KOPT-K1 (cell line): Measurements from ENCODE around the gene NKPD1.
"Not testable (repeated sequence)": the region's sequence is repeated elsewhere in the genome, so short reads cannot be mapped to it uniquely, and the experiment has no call there.

ENCODE experiments used
- H3K27ac ChIP-seq: fragments of 200-600 bp; sonication (generic); 2 replicates; pipeline ENCODE4 v1.5.1; 2016; ENCODE audit warnings: antibody characterized with exemption, mild to moderate bottlenecking, low read depth, low read length; ENCODE audit not compliant: poor library complexity, severe bottlenecking
- H3K36me3 ChIP-seq: fragments of 200-600 bp; sonication (generic); 2 replicates; pipeline ENCODE4 v1.5.1; 2017; ENCODE audit warnings: antibody characterized with exemption, mild to moderate bottlenecking, low read length, moderate library complexity; ENCODE audit not compliant: insufficient read depth
- H3K9me3 ChIP-seq: fragments of 200-600 bp; sonication (generic); 2 replicates; pipeline ENCODE4 v1.5.1; 2017; ENCODE audit warnings: antibody characterized with exemption, low read length, mild to moderate bottlenecking; ENCODE audit not compliant: insufficient read depth, poor library complexity, severe bottlenecking

The NKPD1 gene

GRCh38 chr19:45128146-45128545, 32.6 kb downstream of the NKPD1 start:
- Histone ChIP-seq H3K9me3 (no peaks in the 10 kb centered on the region), H3K36me3 (peaks cover 4% of the 10 kb centered on the region; the same call in 1 of the 2 replicates), H3K27ac (no peak overlapping the region)

DNA sequence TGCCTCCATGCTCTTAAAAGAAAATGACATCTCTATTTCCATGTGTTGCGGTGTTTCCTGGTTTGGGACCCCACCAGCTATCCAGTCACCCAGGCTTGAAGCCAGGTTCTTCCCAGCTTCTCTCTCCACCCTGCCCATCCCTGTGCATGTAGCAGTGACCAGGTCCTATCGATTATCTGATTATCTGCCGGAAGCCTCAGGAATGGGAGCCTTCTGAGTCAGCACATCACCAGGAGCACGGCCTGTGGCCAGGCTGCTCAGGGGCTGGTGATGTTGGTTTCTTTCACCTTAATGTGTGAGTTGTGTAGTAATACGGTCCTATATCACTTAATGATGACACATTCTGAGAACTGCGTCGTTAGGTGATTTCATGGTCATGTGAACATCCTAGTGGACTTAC, 34.1 kb downstream of the NKPD1 start:
- Histone ChIP-seq H3K36me3 (peaks cover 5% of the 10 kb centered on the region; the same call in 1 of the 2 replicates), H3K9me3 (no peaks in the 10 kb centered on the region), H3K27ac (no peak overlapping the region)

DNA sequence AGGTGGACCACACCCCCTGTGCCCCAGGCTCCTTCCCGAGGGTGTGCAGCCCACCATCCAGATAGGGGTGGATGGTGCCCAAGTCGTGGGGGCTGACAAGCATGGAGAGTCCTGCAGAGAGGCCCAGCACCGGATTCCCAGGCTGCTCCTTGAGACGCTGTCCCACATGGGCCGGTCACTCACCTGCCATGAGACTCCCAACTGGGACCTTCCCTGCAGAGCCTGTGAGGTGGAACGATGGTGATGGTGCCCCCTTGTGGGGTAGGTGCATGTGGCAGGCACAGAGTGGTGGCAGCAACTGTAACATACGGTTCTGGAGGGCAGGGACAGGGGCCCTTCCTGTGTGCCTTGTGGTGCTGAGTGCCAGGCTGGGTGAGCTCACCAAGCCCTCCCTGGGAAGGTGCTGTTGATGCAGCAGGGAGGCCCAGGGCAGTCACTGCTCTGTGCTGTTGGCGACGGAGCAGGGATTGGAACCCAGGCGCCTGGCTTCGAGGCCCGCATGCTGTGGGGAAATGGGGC, 34.7 kb downstream of the NKPD1 start:
- H3K27ac ChIP-seq = no peak overlapping the region
- H3K9me3 ChIP-seq = no peaks in the 10 kb centered on the region
- peaks cover 5% of the 10 kb centered on the region; the same call in 1 of the 2 replicates for H3K36me3 ChIP-seq

GRCh38 chr19:45125360-45125759, 35.4 kb downstream of the NKPD1 start:
- Histone ChIP-seq H3K27ac (no peak overlapping the region), H3K36me3 (peaks cover 5% of the 10 kb centered on the region; the same call in 1 of the 2 replicates), H3K9me3 (no peaks in the 10 kb centered on the region)

GRCh38 chr19:45124021-45124420, 36.8 kb downstream of the NKPD1 start:
- H3K36me3 ChIP-seq = peaks cover 5% of the 10 kb centered on the region; the same call in 1 of the 2 replicates
- H3K27ac ChIP-seq = no peak overlapping the region
- no peaks in the 10 kb centered on the region for H3K9me3 ChIP-seq

DNA sequence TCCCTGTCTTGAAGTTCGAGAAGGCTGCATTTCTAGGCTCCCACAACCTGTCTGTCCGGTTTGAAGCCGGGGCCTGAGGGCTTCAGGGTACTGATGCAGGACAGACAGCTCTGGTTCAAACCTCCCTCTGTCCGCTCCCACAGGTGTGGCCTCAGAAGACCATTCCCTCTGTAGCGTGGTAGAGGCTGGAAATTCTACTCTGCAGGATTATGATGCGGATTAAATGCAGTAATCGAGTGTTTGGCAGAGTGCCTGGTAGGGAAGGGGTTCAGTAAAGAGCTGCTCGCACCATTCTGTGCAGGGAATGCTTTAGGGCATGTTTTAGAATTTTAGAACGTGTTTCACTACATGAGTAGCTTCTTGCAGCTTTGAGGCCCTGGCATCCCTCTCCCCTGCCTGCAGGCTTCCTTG, 37.3 kb downstream of the NKPD1 start:
- no peaks in the 10 kb centered on the region for H3K9me3 ChIP-seq
- H3K27ac ChIP-seq = no peak overlapping the region
- peaks cover 5% of the 10 kb centered on the region; the same call in 1 of the 2 replicates for H3K36me3 ChIP-seq

DNA sequence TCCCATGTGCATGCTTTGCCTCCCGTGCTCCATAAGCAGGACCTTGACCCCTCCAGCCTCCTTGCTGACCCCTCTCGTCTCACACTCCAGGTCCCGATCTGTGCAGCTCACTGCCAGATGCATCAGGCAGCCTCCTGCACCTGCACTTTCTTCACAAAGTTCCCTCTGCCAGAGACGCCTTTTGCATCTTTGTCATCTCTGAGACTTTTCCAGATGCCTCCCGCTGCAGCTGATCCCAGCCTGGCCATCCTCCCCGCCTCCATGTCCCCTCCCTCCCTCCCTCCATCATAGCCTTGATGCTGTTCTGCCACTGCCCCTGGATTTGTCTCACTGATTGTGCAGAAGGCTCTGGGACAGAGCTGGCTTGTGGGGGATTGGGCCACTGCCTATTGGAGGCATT, 38.0 kb downstream of the NKPD1 start:
- Histone ChIP-seq H3K36me3 (peaks cover 5% of the 10 kb centered on the region; the same call in 1 of the 2 replicates), H3K27ac (no peak overlapping the region)

GRCh38 chr19:45121827-45122345, 38.9 kb downstream of the NKPD1 start:
- H3K9me3 ChIP-seq = no peaks in the 10 kb centered on the region
- no peak overlapping the region for H3K27ac ChIP-seq

More for the DNA sequence above, 38.0 kb downstream of the NKPD1 start:
- no peaks in the 10 kb centered on the region for H3K9me3 ChIP-seq

DNA sequence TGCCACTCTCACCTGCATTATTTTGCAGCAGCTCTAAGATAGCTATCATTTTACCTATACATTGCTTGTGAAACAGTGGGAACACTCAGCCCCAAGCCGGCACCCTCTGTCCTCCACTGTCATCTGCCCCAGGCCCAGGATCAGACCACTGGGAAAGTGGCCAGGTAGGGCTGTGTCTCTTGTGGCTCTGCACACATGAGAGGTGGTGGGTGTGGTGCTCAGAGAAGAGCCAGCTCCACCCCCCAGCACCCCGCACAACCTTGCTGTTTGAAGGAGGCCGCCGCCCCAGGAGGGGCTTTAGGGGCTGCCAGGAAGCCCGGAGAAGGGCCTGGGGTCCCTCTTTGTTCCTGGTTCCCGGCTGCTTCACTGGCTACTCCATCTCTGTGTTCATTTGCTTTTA, 41.2 kb downstream of the NKPD1 start:
- H3K27ac ChIP-seq = peak overlapping the region; percentile 86
- no peaks in the 10 kb centered on the region for H3K9me3 ChIP-seq
- H3K36me3 ChIP-seq = peaks cover 5% of the 10 kb centered on the region; the same call in 1 of the 2 replicates

More at GRCh38 chr19:45121827-45122345, 38.9 kb downstream of the NKPD1 start:
- peaks cover 5% of the 10 kb centered on the region; the same call in 1 of the 2 replicates for H3K36me3 ChIP-seq

- H3K9me3 ChIP-seq, H3K36me3 ChIP-seq: not testable (repeated sequence)
- peak overlapping the region; percentile 86 for H3K27ac ChIP-seq
These were observed 42.0 kb downstream of the NKPD1 start for GRCh38 chr19:45118591-45119355.

- no peaks in the 10 kb centered on the region; the same call in 1 of the 2 replicates for H3K36me3 ChIP-seq
- peak overlapping the region; percentile 86 for H3K27ac ChIP-seq
- H3K9me3 ChIP-seq = no peaks in the 10 kb centered on the region
These were observed 42.7 kb downstream of the NKPD1 start for GRCh38 chr19:45118106-45118505.

GRCh38 chr19:45117671-45118070, 43.1 kb downstream of the NKPD1 start:
- Histone ChIP-seq H3K27ac (peak overlapping the region; percentile 86), H3K9me3 (no peaks in the 10 kb centered on the region), H3K36me3 (peaks cover under 1% of the 10 kb centered on the region; the same call in 1 of the 2 replicates)

DNA sequence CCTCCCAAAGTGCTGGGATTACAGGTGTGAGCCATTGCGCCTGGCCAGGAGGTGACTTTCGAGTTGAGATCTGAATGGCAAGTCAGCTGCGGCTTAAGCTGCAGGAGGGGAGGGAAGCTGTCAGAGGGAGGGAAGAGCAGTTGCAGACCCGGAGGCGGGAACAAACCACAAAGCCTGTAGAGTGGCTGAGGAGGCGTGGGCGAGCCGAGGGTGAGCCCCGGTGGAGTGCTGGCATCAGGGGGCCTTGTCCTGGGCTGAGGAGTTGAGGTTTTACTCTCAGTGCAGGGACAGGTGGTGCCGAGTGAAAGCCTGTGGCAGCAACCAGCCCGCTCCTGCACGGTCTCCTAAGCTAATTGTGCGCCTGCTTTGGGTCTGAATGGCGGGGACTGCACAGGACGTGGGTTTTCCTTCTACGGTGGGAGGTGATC, 43.6 kb downstream of the NKPD1 start:
- no peaks in the 10 kb centered on the region for H3K9me3 ChIP-seq
- H3K36me3 ChIP-seq = peaks cover 5% of the 10 kb centered on the region; the same call in 1 of the 2 replicates
- peak overlapping the region; percentile 86 for H3K27ac ChIP-seq

GRCh38 chr19:45115809-45116615, 44.8 kb downstream of the NKPD1 start:
- Histone ChIP-seq H3K36me3 (peaks cover 8% of the 10 kb centered on the region; the same call in 1 of the 2 replicates), H3K27ac (peak overlapping the region; percentile 86), H3K9me3 (no peaks in the 10 kb centered on the region)

DNA sequence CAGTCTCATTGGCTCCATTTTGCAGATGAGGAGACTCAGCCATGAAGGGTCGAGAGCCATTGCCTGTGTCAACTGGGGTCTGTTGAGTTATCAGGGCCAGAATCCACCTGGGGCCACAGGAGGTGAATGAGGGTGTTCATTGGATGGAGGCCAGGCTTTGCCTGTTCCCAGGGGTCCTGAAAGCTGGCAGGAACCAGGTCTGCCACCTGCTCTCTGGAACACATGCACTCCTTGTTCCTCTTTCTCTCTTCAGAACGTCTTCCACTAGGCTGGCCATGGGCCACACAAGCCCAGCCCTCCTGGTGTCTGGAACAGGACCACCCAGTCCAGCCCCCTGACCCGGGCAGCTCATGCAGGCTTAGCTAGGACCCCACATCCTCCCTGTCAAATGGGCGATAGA, 46.7 kb downstream of the NKPD1 start:
- peaks cover 8% of the 10 kb centered on the region; the same call in 1 of the 2 replicates for H3K36me3 ChIP-seq
- no peaks in the 10 kb centered on the region for H3K9me3 ChIP-seq
- H3K27ac ChIP-seq = no peak overlapping the region
